GM19463 (cell line): Measurements from ENCODE around the gene MAP1LC3A.

Experiments used
- ATAC-seq: cut with Tn5 transposase; IDR thresholded peaks from one replicate; pipeline ENCODE4 v1.9.1; 2021; ENCODE audit warnings: mild to moderate bottlenecking, moderate library complexity; ENCODE audit not compliant: unreplicated experiment

Gene MAP1LC3A

GRCh38 chr20:34574861-34575260 is 16.3 kb downstream of the MAP1LC3A start:
- ATAC-seq, result no peak

- ATAC-seq, result no peak
These were observed 16.8 kb downstream of the MAP1LC3A start for GRCh38 chr20:34575271-34575670.

GRCh38 chr20:34575756-34576155 is 17.2 kb downstream of the MAP1LC3A start:
- ATAC-seq, result no peak

- no peak for ATAC-seq
These were observed 18.5 kb downstream of the MAP1LC3A start for GRCh38 chr20:34577061-34577460.

GRCh38 chr20:34578025-34578424 is 19.5 kb downstream of the MAP1LC3A start:
- ATAC-seq, result no peak

- no peak for ATAC-seq
These were observed 20.0 kb downstream of the MAP1LC3A start for GRCh38 chr20:34578521-34578920.

GRCh38 chr20:34579191-34579978 is 20.9 kb downstream of the MAP1LC3A start:
- ATAC-seq, result no peak

- ATAC-seq, result no peak
These were observed 21.7 kb downstream of the MAP1LC3A start for GRCh38 chr20:34579979-34580940.

- ATAC-seq, result no peak
These were observed 23.0 kb downstream of the MAP1LC3A start for GRCh38 chr20:34581341-34582184.

- ATAC-seq, result no peak
These were observed 23.7 kb downstream of the MAP1LC3A start for GRCh38 chr20:34582221-34582620.

- ATAC-seq, result no peak
These were observed 24.4 kb downstream of the MAP1LC3A start for GRCh38 chr20:34582911-34583310.

- no peak for ATAC-seq
These were observed 25.0 kb downstream of the MAP1LC3A start for GRCh38 chr20:34583544-34583943.

GRCh38 chr20:34585019-34585418 is 26.5 kb downstream of the MAP1LC3A start:
- no peak for ATAC-seq

GRCh38 chr20:34586488-34587163 is 28.1 kb downstream of the MAP1LC3A start:
- ATAC-seq, result no peak

- ATAC-seq, result no peak
These were observed 37.1 kb downstream of the MAP1LC3A start for GRCh38 chr20:34595377-34596184.

- ATAC-seq, result no peak
These were observed 42.6 kb downstream of the MAP1LC3A start for GRCh38 chr20:34600892-34601653.

GRCh38 chr20:34604980-34605788 is 46.7 kb downstream of the MAP1LC3A start:
- ATAC-seq, result no peak

GRCh38 chr20:34607066-34607465 is 48.5 kb downstream of the MAP1LC3A start:
- no peak for ATAC-seq
